ENCODE data around the gene MAP4K2.

The MAP4K2 gene

DNA sequence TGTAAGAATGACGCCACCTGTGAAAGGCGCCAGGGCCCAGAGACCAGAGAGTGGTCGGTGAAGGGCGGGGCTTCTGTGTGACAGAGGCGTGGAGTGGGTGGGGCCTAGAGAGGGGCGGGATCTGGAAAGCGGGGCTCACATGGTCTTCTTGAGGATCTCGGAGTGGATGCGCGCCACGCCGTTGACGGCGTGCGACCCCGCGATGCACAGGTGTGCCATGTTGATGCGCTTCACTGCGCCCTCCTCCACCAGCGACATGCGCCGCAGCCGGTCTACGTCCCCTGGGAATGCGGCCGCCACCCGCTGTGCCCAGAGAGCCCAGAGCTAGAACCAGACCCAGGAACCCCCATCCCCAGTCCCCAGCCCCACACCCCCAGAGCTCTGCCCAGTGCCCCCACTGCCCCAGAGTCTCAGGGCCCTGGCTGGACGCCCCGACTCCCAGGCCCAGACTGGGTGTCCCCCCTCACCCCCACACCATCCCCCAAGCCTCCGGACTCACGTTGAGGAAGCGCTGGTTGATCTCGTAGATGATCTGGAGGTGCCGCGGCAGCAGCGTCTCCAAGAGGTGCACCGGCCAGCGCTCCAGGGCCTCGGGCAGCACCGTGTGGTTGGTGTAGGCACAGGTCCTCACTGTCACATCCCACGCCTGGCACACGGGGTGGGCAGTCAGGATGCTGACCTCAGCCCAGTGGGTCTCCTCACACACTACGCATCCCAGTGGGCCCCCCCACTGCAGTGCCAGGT, 49.5 kb downstream of the MAP4K2 start:
- DNase-seq: no peak

DNA sequence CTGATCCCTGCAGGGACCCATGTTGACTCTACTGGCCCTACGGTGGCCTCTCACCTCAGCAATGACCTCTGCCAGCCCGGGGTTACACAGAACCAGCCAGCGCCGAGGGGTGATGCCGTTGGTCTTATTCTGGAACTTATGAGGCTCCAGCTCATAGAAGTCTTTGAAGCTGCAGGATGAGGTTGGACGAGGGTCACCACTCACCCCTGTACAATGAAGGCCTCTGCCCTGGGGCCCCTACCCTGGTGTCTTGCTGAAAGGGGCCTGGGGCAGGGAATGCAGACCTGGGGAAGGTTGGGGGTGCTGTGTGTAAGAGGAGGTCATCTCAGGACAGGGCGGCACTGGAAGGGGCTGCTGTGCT, 50.0 kb downstream of the MAP4K2 start:
- DNase-seq: no peak

DNA sequence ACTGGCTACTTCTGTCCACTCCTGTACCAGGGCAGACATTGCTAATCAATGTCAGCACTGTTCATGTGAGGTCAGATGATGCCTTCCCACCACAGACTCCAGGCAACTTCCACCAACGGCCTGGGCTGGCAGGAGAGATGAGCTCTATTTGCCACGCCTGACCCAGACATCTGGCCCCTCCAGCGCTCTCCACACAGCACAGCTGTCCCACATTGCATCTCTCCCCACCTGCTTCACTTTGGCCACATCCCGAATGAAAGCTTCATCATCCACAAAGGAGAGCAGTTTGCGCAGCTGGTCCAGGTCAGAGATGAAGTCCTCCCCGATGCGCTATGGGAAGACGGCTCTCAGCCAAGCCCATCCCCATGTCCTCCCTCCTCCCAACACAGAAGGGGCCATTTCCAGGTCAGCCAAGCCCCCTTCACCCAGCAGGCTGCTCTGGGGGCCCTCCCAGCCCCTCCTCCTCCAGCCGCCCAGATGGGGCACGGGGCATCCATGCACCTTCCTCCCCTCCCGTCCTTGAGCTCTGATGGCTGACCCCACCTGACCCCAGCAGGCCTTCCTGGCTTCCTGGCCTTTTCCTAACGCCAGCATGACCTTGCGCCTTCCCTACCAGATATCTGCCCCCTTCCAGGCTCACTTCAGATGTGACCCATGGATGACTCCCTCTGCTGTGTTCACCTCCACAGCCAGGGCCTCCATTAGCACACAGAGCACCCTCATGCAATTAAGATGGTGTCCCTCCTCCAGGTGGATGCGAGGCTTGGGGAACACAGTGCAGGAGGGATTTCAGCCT, 50.6 kb downstream of the MAP4K2 start:
- DNase-seq: no peak

DNA sequence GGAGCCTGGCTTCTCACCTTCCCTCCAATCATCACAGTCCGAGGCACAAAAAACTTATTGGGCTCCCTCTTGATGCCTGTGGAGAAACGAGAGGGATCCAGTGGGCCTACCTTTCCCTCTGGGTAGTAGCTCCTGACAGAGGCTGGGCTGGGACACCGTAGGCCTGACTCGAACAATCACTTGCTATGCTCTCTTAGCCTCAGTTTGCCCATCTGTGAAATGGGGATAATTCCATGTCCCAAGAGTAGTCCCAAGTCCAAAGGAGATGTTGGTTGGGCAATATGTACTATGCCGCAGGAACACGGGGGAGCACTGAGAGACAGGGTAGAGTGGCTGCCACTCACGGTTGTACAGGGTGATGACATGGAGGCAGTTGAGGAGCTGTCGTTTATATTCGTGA, 51.4 kb downstream of the MAP4K2 start:
- DNase-seq: no peak

DNA sequence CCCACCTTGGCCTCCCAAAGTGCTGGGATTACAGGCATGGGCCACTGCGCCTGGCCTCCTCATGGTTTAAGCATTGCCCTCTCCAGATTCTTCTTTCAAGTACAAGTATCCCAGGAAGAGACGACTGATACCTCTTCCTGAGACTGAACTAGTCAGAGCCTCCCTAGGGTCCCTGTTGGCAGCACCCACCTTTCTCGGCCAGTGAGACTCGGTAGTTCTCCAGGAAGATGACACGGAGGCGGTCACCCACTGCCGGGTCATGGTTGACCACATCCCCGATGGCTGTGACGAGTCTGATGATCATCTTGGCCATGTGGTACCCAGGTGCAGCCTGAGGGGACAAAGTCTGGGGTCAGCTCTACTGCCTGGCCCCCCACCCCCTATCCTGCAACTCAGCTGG, 51.9 kb downstream of the MAP4K2 start:
- no peak for DNase-seq

DNA sequence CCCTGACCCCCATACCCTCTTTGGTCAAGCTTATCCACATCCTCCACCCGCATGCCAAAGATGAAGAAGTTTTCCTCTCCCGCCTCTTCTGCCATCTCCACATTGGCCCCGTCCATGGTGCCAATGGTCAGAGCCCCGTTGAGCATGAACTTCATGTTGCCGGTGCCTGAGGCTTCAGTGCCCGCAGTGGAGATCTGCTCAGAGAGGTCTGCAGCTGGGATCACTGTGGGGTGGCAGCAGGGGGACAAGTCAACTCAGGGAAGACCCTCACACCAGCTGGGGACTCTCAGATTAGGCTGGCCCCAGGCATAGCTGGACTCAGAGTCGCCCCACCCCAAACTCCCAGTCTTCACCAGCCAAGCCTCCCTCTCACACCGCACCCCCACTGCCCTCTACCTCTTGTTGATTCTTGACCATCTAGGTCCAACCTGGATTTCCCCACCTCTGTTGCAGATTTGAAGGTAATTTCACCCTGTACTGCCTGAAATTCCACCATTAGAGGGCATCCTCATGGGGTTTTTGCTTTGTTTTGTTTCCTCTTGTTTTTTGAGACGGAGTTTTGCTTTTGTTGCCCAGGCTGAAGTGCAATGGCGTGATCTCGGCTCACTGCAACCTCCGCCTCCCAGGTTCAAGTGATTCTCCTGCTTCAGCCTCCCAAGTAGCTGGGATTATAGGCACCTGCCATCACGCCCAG, 52.5 kb downstream of the MAP4K2 start:
- no peak for DNase-seq

DNA sequence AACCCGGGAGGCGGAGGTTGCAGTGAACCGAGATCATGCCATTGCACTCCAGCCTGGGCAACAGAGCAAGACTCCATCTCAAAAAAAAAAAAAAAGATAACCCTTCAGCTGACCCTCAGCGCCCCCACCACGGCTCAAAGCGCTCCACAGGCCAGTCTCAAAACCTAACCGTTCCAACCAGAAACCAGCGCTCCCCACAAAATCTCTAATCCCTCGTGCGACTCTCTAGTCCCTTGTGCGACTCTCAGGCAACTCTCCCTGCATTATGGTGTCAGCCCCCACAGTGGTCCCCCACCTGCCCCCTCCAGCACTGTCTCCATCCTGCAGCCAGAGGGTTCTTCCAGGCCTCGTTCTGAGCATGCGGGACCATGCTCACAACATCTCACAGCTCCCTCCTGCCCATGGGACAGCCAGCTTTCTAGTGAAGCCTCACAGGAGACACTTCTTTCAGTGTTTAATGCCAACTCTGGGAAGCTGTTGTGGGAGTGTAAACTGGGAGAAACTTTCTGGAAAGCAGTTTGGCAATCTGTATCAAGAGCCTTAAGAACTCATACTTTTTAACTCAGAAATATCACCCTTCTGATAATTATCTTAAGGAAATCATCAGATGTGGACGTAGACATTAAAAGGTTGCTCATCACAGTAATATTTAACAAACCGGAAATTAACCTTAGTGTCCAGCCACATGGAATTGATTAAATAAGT, 54.9 kb downstream of the MAP4K2 start:
- DNase-seq: no peak

DNA sequence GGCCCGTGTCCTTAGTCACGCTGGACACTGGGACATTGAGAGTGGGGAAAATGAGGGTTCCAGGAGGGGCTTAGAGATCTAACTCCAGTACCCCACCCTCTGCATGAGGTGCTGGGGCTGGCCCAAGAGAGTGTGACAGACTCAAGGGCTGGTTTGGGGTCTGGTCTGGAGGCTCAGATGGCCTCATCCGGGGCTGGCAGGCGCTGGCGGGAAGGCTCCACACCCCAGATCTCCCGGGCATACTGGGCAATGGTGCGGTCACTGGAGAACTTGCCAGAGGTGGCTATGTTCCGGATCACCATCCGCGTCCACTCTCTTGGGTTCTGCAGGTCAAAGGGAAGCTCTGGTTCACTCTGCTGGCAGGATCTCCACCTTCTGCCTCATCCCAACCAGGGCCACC, 56.5 kb downstream of the MAP4K2 start:
- DNase-seq: no peak

DNA sequence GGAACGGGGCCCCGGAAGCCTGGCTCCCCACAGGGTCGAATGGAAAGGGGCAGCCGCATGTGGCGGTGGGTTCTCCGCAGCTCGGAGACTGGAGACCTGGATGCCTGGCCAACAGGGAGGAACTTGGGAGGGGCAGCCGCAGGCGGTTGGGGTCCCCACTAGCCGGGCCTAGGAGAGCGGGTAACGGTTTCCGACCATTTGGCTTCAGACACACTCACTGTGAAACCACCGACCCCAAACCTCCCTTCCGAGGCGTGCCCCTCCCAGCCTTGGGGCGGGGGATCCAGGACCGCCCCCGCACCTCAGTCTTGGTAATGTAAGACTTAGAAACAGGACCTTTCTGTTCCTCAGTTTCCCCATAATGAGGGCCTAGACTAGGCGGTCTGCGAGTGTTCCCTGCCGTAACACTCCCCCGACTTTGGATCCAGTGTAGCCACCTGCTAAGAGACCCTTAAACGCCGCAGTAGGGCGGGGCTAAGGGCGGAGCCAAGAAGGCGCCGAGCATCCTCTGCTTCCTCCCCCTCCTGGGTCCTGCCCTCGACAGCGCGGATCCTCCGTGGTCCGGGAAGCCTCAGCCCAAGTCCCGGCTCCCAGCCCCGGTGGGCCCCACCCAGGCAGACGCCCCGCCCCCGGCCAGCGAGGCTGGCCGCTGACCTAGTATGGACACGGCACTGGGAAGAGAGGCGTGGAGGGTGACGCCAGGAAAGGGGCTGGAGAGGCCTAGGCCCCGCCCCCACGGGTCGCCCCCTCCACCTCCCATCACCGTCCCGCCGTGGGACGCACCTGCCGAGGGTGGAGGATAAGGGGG, 57.3 kb downstream of the MAP4K2 start:
- peak; percentile 85 for DNase-seq

DNA sequence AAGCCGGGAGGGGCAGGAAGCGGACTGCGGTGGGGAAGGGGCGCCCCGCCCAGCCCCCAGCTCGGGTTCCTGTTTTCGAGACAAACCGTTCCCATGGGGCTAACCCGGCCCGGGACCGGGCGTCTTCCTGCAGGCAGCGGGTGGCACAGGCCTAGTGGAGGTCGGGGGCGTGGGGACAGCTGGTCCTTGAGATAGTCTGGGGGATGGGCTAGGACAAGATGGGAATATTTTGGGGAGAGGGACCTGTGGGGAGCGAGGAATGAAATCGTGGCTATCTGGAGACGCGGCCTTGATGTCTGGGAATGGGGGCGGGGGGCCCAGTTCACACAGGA, 57.9 kb downstream of the MAP4K2 start:
- peak; percentile 90 for DNase-seq

DNA sequence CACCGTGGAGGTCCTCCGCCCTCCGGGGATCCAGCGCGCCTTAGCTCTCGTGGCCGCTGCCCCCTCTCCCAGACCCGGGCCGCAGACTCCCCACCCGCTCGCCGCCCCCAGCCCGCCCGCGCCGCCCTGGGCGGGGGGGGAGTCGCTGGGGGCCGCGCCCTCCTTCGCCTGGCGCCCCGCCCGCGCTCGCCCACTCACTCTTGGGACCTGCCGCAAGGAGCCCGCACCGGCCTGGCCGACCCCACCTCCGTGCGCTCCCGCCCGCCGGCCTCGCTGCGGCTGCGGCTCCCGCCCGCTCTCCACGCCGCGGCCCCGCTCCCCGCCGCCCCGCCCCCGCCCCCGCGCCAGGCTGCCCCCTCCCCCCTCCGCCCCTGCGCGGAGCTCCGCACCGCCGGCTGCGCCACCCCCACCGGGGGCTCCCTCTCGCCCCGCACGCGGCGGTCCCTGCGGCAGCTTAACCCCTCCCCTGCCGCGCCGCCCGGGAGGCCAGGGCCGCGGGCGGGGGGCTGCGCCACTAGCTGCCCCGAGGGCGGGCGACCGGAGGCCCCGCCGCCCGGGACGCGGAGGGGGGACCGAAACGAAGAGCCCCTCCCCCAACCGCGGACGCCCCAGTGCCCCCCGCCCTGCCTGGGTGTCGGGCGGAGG, 58.3 kb downstream of the MAP4K2 start:
- DNase-seq: no peak

DNA sequence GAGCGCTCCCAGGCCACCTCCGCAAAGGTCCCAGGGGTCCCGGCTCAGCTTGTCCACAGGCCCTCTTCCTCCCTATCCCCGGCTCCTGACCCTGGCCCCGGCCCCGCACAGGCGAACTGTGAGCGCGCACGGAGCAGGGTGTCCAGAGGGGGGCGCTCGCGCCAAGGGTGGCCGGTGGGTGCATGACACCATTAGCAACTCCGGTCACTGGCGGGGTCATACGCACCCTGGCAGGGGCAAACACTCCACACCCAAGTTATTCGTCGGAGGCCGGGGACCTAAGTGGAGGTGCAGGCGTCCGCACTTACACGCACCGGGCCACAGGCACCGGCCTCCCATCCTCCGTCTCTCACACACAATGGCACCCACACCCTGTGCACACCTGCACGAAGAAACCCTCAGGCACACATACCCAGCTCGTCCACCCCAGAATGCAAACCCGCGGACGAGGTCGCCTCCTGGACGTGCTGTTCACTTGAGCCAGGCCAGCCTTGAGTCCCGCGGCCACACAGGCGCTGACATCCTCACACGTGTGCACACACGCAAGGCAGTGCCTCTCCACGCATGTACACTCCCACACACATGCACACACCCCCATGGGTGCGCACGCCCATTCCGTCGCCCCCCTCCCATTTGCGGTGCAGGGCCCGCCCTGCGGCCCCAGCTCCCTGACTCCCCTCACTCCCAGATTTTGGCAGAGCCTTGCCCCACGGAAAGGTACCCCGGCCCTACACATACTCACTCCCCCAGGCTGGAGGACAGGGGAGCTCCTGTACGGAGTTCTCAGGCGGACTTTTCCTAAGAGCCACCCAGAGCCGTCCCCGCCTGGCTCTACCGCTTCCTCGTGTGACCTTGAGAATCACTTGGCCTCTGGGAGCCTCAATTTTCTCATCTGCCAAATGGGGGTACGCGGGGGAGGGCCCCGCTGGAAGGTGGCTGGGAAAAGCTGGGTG, 59.1 kb downstream of the MAP4K2 start, which contains the start of gene RASGRP2:
Gene RASGRP2, minus strand, starts transcription at position 552 of the 953 bp plus-strand sequence. CDS start 1,276 bp downstream, outside the sequence.
- DNase-seq: peak; percentile 72

DNA sequence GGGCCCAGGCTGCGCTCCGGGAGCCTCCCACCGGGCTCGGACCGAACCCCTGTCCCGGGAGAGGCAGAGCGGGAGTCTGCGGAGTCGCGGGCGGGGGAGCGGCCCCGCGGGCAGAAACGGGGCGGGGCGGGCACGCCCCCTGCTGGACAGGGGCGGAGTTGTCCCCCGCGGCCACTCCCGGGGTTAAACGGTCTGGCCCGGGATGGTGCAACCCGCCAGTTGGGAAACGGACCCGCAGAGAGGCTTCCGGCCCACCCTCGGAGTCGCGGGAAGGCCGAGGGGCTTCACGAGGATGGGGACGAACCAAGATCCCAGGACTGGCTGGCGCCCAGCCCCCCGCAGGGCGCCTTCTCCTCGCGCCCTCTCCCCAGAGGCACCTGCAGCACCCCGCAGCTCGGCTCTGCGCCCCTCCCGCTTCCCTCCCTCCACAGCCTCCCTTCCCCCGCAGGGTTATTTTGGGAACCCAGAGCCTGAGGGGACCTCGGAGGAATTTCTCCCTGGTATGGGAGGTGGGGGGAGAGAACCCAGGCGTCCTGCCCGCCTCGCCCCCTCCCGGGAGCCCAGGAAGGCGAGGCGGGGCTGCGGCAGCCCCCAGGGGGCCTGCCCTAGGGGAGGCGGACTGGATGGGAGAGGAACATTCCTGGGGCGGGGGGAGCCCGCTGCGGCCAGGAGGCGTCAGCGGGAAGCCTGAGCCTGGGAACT, 60.0 kb downstream of the MAP4K2 start:
- peak; percentile 31 for DNase-seq

DNA sequence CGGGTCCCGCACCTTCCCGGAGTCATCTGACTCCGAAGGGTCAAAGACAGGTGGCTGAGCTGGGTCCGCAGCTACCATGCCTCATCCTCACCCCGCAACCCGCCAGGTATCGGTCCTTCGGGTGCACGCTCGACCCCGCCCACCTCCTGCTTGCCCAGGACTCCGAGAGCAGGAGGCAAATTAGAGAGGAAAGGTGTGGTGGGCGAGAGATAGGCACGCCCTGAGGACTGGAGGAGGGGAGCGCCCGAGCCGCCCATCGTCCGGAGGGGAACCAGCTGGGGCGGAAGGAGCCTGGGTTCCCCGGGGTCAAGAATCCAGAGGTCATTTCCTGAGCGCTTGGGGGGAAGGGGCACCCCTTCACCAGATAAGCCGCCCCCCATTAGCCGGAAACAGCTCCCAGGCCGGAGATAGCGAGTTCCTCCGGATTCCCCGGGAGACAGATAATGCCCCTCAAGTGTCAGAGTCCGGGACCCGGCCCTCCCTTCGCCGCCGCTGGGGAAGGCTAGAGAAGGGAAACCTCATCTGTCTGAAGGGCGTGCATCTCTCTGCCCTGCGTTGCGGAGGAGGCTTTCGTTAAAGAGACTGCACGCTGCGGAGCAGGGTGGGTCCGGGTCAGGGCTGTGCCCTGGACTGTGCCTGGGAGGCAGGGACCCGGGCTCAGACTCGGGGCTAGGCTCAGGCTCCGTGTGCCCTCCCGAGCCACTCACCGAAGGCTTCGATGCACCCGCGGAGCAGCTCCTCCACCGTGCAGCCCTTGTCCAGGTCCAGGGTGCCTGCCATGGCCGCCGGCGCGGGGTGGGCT, 60.7 kb downstream of the MAP4K2 start:
- no peak for DNase-seq

DNA sequence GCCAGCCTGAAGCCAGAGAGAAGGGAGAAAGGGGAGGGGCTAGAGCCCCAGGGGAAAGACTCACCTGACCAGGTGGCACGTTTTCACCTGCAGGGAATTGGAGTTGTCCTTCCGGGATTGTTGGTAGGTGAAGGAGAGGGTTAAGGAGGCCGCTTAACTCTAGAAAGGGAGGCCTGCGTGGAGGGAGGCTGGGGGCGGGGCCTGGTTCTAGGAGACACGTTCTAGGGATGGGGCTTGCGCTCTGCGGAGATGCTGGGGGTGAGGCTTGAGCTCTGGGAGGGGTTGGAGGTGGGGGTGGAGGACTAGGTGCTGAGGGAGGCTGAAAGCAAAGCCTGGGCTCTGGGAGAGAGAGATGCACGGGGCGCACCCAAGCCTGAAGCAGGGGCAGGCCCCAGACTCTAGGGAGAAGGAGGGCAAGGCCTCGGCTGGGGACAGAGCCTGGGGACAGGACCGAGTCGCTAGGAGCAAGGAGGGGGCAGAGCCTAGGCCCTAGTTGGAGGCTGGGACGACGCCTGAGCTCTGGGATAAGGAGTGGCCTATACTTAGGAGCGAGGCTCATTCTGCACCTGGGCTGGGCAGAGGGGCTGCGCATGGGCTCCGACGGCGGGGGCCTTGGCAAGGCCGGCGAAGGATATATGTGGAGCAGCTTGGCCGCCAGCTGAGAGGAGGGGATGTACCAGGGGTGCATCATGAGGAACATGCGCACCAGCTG, 61.5 kb downstream of the MAP4K2 start:
- no peak for DNase-seq

DNA sequence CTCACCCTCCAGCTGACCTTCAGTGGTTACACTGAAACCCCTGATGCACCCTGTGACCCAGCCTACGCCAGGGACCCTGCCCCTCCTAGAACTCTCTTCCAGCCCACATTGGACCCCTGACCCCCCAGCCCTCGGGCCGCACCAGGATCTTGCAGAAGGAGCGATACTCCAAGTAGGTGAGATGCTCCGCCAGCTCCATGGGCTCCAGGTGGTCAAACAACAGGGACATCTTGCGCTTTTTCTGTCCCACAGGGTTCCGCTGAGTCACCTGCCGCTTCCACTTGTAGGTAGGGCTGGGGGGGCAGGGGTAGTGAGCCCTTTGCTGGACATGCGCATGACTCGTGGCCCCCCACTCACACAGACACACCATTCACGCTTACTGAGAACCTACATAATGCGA, 63.1 kb downstream of the MAP4K2 start:
- DNase-seq: no peak

DNA sequence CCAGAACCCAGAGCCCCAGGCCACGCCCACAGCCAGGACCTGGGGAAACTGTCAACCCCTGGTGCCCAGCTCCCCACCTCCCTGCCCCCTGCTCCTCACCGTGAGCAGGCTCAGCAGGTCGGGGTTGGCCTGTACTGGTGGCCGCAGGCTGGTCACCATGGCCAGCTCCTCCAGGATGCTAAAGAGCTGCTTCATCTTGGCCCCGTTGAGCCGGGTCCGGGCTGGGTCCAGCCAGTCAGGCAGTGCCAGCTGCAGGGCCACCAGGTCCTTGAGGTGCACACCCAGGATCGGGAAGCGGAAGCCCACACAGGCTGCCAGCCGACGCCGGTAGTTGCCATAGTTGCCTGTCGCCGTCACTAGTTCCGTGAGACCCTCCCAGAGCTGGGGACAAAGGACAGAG, 66.4 kb downstream of the MAP4K2 start:
- DNase-seq: no peak

DNA sequence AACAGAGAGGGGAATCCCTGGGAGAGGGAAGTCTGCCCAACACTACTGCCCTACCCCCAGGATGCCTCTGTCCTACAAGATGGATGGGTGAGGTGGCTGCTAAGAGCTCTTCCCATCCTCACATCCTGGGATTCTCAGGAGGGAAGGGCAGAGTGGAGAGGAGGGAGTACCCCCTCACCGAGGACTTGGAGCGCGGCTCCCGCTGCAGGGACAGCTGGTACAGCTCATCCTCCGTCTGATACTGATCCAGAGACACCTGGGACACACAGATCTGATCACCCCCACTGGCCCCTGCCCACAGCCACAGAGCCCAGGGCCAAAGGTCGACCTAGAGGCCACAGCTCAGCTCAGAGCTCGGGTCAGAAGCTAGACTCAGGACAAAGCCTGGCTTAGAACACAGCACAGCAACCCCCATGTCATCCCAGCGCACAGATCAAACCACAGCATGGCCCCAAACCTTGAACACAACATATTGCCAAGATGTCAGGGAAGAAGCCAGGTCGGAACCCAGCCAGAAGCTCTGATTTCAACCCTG, 67.2 kb downstream of the MAP4K2 start:
- DNase-seq: no peak
